HepG2 (cell line): ENCODE results near the gene ALKBH2. TPM values are rescaled to one million over a fixed set of nuclear protein-coding genes. Genes with fewer than 3 reads are reported as not detected.
A peak's percentile ranks its signal among the peaks of the same experiment; 100 is the strongest.

ENCODE experiments used
- FOSL2 ChIP-seq: sonication (generic); formaldehyde crosslinking; IDR thresholded peaks from 2 replicates; pipeline ENCODE4 v1.4.0; 2020; ENCODE audit warnings: missing genetic modification reagents
- HOXA3 ChIP-seq: sonication (generic); formaldehyde crosslinking; IDR thresholded peaks from 2 replicates; pipeline ENCODE4 v1.5.0; 2020; ENCODE audit warnings: missing genetic modification reagents
- ISL2 ChIP-seq: sonication (generic); formaldehyde crosslinking; IDR thresholded peaks from 2 replicates; pipeline ENCODE4 v1.5.0; 2020; ENCODE audit warnings: missing genetic modification reagents
- MAFF ChIP-seq: IDR thresholded peaks from 2 replicates; pipeline ENCODE4 v1.6.1; 2011; ENCODE audit warnings: low read depth, low read length, improper control_type of control experiment
- NCOA2 ChIP-seq: sonication (generic); formaldehyde crosslinking; IDR thresholded peaks from 2 replicates; pipeline ENCODE4 v1.8.0; 2022; ENCODE audit warnings: inconsistent platforms
- NCOR1 ChIP-seq: fragments of 200-600 bp; sonication (generic); IDR thresholded peaks from 2 replicates; pipeline ENCODE4 v1.7.0; 2017; ENCODE audit warnings: antibody characterized with exemption, low read length, borderline replicate concordance
- PHF21A ChIP-seq: sonication (generic); formaldehyde crosslinking; IDR thresholded peaks from 2 replicates; pipeline ENCODE4 v1.5.0; 2020; ENCODE audit warnings: mild to moderate bottlenecking, missing genetic modification reagents
- SOX13 ChIP-seq, 3 experiments: fragments of 450-650 bp in 1 of 3; sonication (generic) in 1 of 3; formaldehyde crosslinking in 1 of 3; IDR thresholded peaks in 2 of 3; conservative IDR thresholded peaks in 1 of 3; 2 replicates each; pipeline versions ENCODE4 v1.5.0 to v1.6.1; 2016 to 2020; ENCODE audit warnings: antibody characterized with exemption in 1 of 3, mild to moderate bottlenecking in 1 of 3, missing compliant biosample characterization in 1 of 3, missing genetic modification reagents in 1 of 3, moderate library complexity in 1 of 3
- SOX5 ChIP-seq: IDR thresholded peaks from 2 replicates; pipeline ENCODE4 v1.6.1; 2016; ENCODE audit warnings: borderline replicate concordance
- THYN1 ChIP-seq: sonication (generic); formaldehyde crosslinking; IDR thresholded peaks from 2 replicates; pipeline ENCODE4 v1.8.1; 2023; ENCODE audit warnings: low read depth, mild to moderate bottlenecking, moderate library complexity, missing genetic modification reagents, borderline replicate concordance
- ZFX ChIP-seq: sonication (generic); formaldehyde crosslinking; IDR thresholded peaks from 2 replicates; pipeline ENCODE4 v1.4.0; 2020; ENCODE audit warnings: mild to moderate bottlenecking, low read depth, missing genetic modification reagents, moderate library complexity
- ZMYM4 ChIP-seq: sonication (generic); formaldehyde crosslinking; IDR thresholded peaks from 2 replicates; pipeline ENCODE4 v1.8.1; 2023; ENCODE audit warnings: mild to moderate bottlenecking, missing genetic modification reagents
- ZNF142 ChIP-seq: sonication (generic); formaldehyde crosslinking; IDR thresholded peaks from 2 replicates; pipeline ENCODE4 v1.4.0; 2020; ENCODE audit warnings: missing genetic modification reagents
- ZNF292 ChIP-seq: sonication (generic); formaldehyde crosslinking; IDR thresholded peaks from 2 replicates; pipeline ENCODE4 v1.8.1; 2022; ENCODE audit warnings: mild to moderate bottlenecking, low read depth, missing genetic modification reagents, borderline replicate concordance
- ZNF501 ChIP-seq: sonication (generic); formaldehyde crosslinking; IDR thresholded peaks from 2 replicates; pipeline ENCODE4 v1.5.1; 2020; ENCODE audit warnings: mild to moderate bottlenecking, moderate library complexity, missing genetic modification reagents
- ZNF557 ChIP-seq: sonication (generic); formaldehyde crosslinking; IDR thresholded peaks from 2 replicates; pipeline ENCODE4 v1.4.0; 2020; ENCODE audit warnings: missing genetic modification reagents
- ZNF687 ChIP-seq: sonication (generic); formaldehyde crosslinking; IDR thresholded peaks from 2 replicates; pipeline ENCODE4 v1.5.1; 2020; ENCODE audit warnings: mild to moderate bottlenecking, missing genetic modification reagents, moderate library complexity
- ZNF773 ChIP-seq: sonication (generic); formaldehyde crosslinking; IDR thresholded peaks from 2 replicates; pipeline ENCODE4 v1.4.0; 2020; ENCODE audit warnings: missing genetic modification reagents, borderline replicate concordance
- polyA plus RNA-seq, 8 experiments: library from polyadenylated mRNA; depleted of rRNA in 3 of 8; stranded (reverse) in 7 of 8; unstranded in 1 of 8; fragments of >200 nt; fragmentation: Illumina TruSeq in 4 of 8; extraction: Trizol in 4 of 8; gene quantifications; 2 replicates each; pipeline versions ENCODE4 v1.2.1 to v1.2.3, GENCODE V29; 2011 to 2016; ENCODE audit warnings: low read depth in 4 of 8, missing spikeins in 1 of 8, mixed read lengths in 1 of 8; ENCODE audit not compliant: insufficient read depth in 1 of 8
- total RNA-seq, 5 experiments: library from RNA; depleted of rRNA; stranded (reverse); fragments of >200 nt; fragmentation: Illumina TruSeq; extraction: Trizol; gene quantifications; 2 replicates each; pipeline ENCODE4 v1.2.3, GENCODE V29; 2016; ENCODE audit warnings: low read depth in 1 of 5
- TF ChIP-seq, protein P1 (sequence below): sonication (generic); formaldehyde crosslinking; IDR thresholded peaks from 2 replicates; pipeline ENCODE4 v1.5.0; 2020; ENCODE audit warnings: missing genetic modification reagents

Gene ALKBH2
- total and polyA plus RNA-seq, 2 of the 13 experiments (the other 11 are each of a cell fraction or from before 2014, with no cell fraction given) = 21.0 to 40.5 TPM

DNA sequence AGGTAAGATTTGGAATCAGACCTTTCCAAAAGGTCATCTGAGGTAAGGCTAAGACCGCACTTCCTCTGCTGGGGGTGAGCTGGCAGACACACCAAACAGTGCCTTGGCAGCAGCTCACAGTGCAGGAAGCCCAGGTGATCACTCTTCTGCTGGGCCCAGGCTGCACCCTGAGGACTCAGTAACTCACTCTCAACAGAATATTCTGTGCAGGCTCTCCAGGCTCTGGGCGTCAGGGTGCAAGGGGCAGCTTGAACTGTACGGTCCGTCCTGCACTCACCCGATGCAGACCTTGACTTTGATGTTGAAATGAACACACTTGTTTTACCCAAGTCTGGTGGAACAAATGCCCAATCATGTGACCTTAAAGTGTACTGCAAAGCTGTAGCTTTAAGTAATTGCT lies 6.0 kb downstream of the ALKBH2 start (continued):
- TF ChIP-seq THYN1 (CRISPR knock-in tag) (no peak), NCOA2 (CRISPR knock-in tag) (0 out of 2 replicates have a peak, but pooled peaks have one; percentile 31), MAFF (no peak), HOXA3 (peak; percentile 67; the same call in 1 of the 2 replicates), ZNF142 (CRISPR knock-in tag) (no peak), ZFX (CRISPR knock-in tag) (peak; percentile 44; the same call in 1 of the 2 replicates), NCOR1 (peak; percentile 92), ZNF687 (peak; percentile 60), ZNF773 (CRISPR knock-in tag) (no peak), ZNF501 (CRISPR knock-in tag) (0 out of 2 replicates have a peak, but pooled peaks have one; percentile 16), SOX13 (IDR thresholded peaks at IDR 0.05) (no peak), SOX13 (CRISPR knock-in tag; conservative IDR thresholded peaks at IDR 0.05 in 1 of 2, IDR thresholded peaks at IDR 0.05 in 1 of 2) (peak in 1 of 2 experiments; percentile 56; a peak in 1 of 4 replicates), SOX5 (CRISPR knock-in tag) (peak; percentile 69; the same call in 1 of the 2 replicates), ZMYM4 (peak; percentile 59; the same call in 1 of the 2 replicates), PHF21A (peak; percentile 64; the same call in 1 of the 2 replicates), ISL2 (CRISPR knock-in tag) (peak; percentile 38; the same call in 1 of the 2 replicates), ZNF292 (peak; percentile 65; the same call in 1 of the 2 replicates), FOSL2 (CRISPR knock-in tag) (0 out of 2 replicates have a peak, but pooled peaks have one; percentile 13), ZNF557 (CRISPR knock-in tag) (0 out of 2 replicates have a peak, but pooled peaks have one; percentile 9)
- TF ChIP-seq, protein P1, sequence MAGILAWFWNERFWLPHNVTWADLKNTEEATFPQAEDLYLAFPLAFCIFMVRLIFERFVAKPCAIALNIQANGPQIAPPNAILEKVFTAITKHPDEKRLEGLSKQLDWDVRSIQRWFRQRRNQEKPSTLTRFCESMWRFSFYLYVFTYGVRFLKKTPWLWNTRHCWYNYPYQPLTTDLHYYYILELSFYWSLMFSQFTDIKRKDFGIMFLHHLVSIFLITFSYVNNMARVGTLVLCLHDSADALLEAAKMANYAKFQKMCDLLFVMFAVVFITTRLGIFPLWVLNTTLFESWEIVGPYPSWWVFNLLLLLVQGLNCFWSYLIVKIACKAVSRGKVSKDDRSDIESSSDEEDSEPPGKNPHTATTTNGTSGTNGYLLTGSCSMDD (CRISPR knock-in tag) = no peak
